NCI-H128 (cell line): ENCODE measurements around the gene FGF1.

Experiments
- DNase-seq: peaks from one replicate; lab custom pipeline; 2025; ENCODE audit not compliant: unreplicated experiment; lab: John Stamatoyannopoulos, UW

Gene FGF1

GRCh38 chr5:142685418-142686209, at the start of gene FGF1:
Gene FGF1, minus strand, starts transcription at chr5:142686090. Its CDS starts 71,963 bp downstream, at chr5:142614127.
- no peak for DNase-seq

DNA sequence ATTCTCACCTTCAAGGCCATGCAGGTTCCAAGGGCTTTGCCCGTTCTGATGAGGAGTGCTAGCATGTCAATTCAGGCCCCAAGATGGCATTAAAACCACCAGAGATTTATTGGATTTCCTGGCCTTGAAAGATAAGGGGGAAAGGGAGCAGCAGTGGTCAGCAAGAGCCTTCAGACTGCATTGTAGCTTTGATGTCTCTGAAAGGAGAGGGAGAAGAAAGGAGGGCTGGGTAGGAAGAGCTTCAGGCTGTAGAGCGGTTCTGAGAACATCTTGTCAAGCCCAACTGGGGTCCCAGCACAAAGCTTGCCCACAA, 41.8 kb upstream of the FGF1 start:
- no peak for DNase-seq

DNA sequence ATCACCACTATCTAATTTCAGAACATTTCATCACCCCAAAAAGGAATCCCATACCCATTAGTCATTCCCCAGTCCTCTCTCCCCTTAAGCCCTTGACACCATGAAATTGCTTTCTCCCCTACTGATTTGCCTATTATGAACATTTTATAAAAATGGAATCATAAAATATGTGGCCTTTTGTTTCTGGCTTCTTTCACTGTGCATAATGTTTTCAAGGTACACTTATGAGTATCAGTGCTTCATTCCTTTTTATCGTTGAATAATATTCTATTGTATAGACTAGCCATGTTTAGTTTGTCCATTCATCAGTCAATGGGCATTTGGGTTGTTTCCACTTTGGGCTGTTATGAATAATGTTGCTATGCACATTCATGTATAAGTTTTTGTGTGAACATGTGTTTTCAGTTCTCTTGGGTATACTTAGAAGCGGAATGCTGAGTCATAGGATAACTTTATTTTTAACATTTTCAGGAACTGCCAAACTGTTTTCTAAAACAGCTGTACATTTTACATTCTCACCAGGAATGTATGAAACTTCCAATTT, 40.4 kb upstream of the FGF1 start:
- no peak for DNase-seq

DNA sequence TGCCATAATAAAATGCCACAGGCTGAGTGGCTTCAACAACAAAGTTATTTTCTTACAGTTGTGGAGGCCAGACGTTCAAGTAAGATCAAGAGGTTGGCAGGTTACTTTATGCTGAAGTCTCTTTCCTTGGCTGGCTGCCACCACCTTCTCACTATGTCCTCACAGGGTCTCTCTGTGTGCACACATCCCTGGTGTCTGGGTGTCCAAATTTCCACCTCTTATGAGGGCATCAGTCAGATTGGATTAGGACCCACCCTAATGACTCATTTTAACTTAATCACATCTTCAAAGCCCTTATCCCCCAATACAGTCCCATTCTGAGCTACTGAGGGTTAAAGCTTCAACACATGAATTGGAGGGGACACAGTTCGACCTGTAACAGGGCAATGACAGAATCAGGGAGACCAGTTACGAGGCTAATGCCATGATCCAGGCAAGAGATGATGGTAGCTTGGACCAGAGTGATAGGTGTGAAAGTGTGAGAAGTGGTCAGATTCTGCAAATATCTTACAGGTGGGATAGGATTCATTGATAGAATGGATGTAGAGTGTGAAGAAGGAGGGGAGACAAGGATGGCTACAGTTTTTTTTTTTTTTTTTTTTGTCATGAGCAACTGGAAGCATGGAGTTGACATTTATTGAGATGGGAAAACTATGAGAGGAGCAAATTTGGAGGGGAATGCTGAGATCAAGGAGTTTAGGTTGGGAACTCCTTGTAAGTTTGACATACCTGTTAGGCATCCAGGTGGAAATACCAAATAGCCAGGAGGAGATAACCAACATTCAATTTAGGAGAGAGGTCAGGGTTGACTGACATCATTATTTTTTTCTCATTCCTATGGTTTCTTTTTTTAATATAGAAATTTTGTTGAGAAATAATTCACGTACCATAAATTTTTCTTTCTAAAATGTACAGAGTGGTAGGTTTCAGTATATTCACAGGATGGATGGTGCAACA, 39.6 kb upstream of the FGF1 start:
- DNase-seq: no peak

DNA sequence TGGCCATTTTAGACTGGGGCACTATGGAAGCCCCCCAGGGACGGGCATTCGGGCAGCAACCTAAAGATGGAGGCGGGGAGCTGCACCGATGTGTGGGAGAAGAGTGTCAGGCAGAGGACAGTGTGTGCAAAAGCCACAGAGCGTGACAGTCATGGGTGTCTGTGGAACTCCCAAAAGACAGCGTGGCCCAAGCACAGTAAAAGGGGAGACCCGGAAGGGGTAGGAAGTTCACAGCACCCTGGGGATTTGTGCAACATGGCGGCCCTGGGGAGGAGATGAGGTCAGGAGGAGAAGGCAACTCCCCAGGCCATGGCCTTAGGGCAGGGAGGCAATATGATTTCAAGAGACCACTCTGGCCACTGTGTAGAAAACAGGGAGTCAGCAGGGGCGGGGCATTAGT, 38.9 kb upstream of the FGF1 start:
- DNase-seq: no peak

- DNase-seq: no peak
These were observed 37.0 kb upstream of the FGF1 start for GRCh38 chr5:142722896-142723295.

DNA sequence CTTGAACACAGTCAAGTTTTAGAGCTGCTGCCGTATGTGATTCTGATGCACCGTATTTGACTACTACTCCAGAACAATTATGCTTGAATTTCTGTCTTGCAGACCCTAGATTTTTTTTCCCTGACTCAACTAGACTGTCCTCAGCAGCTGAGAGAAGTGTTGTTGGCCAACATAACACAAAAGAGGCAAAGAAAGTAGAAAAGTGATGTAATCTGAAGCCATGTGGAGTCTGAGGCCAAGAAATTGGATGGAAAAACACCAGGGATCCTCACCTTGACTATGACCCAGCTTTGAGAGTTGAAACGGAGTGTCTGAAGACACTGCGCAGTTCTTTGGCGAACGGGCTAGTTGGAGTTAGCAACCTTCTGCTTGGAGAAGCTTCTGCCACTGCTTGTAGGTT, 36.3 kb upstream of the FGF1 start:
- DNase-seq: no peak

GRCh38 chr5:142720641-142721271, 34.9 kb upstream of the FGF1 start:
- no peak for DNase-seq

DNA sequence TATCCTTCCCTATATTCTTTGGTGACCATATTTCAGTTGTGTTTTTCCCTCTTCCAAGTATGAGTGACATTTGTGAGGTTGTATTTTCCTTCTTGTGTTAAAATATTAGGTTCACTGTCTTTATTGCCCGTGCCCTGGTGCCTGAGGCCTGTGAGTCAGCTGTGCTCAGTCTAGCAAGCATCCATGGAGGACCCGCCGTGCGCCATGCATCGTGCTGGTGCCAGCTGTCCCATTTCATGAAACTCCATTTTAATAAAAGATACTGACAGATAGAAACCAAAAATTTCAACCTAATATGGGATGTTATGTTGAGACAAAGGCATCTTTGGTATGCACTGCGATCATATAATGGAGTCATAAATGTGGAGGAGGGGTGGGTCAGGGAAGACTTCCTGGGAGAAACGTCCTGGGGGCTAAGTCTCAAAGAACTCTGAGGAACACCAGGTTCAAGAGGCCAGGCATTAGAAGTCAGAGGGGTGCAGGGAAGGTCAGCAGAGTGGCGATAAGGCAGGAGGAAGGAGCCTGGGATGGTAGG, 34.0 kb upstream of the FGF1 start:
- DNase-seq: no peak

- peak; percentile 2 for DNase-seq
These were observed 31.8 kb upstream of the FGF1 start for GRCh38 chr5:142717582-142718215.

GRCh38 chr5:142716963-142717362, 31.1 kb upstream of the FGF1 start:
- no peak for DNase-seq

- no peak for DNase-seq
These were observed 29.4 kb upstream of the FGF1 start for GRCh38 chr5:142715291-142715690.

DNA sequence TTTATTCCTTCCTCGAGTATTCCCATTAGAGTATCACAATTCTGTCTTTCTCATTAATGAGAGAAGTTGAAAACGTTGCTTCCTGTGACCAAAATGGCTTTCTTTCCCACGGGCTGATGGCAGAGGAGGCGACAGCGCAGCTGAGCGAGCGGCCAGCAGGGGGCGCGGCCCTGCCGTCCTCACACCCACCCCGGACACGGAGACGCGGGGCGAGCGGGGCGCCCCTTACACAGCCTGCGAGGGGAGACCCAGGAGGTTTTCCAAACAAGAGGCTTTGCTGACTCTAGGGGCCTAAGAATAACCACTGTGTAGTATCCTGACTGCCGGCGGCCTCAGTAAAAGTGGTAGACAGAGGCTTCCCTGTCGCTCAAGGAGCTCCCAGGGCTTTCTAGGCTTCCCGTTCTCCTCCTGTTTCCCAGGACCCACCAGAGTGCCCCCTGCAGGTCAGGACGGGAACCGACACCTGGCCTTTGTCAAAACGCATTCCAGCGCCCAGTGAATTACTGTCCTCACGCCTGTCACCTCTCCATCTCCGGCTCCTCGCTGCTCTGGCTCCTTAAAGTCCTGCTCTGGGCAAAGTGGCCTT, 27.3 kb upstream of the FGF1 start:
- peak; percentile 64 for DNase-seq

DNA sequence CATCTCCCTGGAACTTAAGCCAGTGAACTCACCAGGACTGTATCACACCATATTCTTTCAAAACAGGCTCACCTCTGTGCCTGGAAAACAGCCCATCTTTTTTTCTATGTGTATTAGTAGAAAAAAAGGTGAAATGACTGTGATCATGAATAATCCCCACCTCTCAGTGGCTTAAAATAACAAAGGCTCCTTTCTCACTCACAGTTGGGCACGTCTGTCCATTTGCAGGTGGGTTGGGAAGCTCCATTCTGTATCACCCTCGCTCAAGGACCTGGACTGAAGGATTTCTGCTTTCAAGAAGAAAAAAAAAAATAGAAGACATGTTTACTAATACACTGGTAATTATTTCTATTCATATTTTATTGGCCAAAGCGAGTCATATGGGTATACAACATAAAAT, 17.3 kb upstream of the FGF1 start:
- DNase-seq: no peak

- no peak for DNase-seq
These were observed 15.9 kb upstream of the FGF1 start for GRCh38 chr5:142701673-142702311.

DNA sequence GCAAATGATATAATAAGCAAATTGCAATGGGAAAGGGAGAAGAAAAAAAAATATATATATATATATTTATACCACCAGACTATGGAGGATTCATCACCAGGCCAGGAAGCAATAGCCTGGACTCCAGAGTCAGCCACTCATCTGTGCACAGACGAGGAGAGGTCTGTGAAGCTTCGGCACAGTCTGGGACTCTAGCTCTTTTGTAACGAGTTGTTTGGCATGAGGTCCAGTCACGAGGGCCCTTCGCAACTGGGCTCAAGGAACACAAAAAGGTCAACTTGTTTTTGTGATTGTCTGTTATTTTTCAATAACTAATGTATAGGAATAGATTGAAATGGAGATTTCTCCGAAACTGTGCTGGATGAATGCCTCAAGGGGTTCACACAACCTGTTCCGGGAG, 14.7 kb upstream of the FGF1 start:
- DNase-seq: no peak

DNA sequence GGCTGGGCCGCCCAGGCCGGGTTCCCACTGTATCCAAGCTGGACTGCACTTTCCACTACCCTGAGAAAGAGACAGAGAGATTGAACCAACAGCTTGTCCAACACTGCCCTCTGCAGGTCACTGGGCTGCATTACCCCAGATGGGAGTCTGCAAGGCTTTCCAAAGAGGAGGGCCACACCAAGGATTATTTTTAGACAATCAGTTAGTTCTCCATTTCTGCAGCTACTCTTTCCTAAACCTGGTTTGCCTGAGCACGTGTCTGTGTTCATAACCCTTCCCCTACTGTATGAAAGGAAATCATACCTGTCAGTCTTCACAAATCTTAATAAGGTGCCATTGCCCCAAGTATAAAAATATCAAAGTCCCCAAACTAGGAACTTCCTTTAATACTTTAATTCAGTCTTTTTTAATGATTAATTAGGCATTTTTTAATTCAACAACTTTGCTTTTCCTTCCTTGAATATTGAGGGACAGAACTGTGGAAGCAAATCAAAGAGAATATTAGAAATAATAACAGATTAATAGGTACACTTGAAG, 13.4 kb upstream of the FGF1 start:
- DNase-seq: peak; percentile 32

GRCh38 chr5:142698447-142699183, 12.7 kb upstream of the FGF1 start:
- DNase-seq: no peak
